ENCODE data around the gene MCC. TPM values are rescaled to one million over a fixed set of nuclear protein-coding genes. Genes with fewer than 3 reads are reported as not detected.

Gene MCC
- total and polyA plus RNA-seq, 9 donors: 29.8 to 262 (median 108) TPM

GRCh38 chr5:113151641-113152379, 336.4 kb downstream of the MCC start:
- intact Hi-C loops (cut with DNase I): loop anchor here in 2 of 4 donors (5.0 to 10.0 kb wide), 3 partner anchors 93 to 143 kb away; no protein-coding TSS in a partner anchor
- Histone ChIP-seq H3K4me3 (no peak overlapping the region), H3K27me3 (no peaks in the 10 kb centered on the region), H3K4me1 (ENCODE audit: insufficient read depth) (peaks cover 30% of the 10 kb centered on the region), H3K27ac (peak overlapping the region; percentile 59 to 93), H3K36me3 (no peaks in the 10 kb centered on the region), H3K9me3 (no peaks in the 10 kb centered on the region)
- 69 to 85% (median 83%) methylated on average over 8 of the region's 8 CpGs for WGBS, 3 donors
- TF ChIP-seq POLR2A (IDR thresholded peaks at IDR 0.05): no peak
- TF ChIP-seq CTCF (IDR thresholded peaks at IDR 0.05): no peak
- TF ChIP-seq EP300 (IDR thresholded peaks at IDR 0.05): no peak
- DNase-seq: no peak

- Histone ChIP-seq H3K36me3 (no peaks in the 10 kb centered on the region), H3K4me3 (no peak overlapping the region), H3K27ac (peak overlapping the region; percentile 23 to 93), H3K9me3 (no peaks in the 10 kb centered on the region), H3K4me1 (ENCODE audit: insufficient read depth) (peaks cover 30% of the 10 kb centered on the region), H3K27me3 (no peaks in the 10 kb centered on the region)
- TF ChIP-seq CTCF (IDR thresholded peaks at IDR 0.05) (no peak), POLR2A (IDR thresholded peaks at IDR 0.05) (no peak), EP300 (IDR thresholded peaks at IDR 0.05) (no peak)
- 54 to 66% (median 66%) methylated on average over 7 of the region's 7 CpGs for WGBS, 3 donors
- peak in 2 of 5 donors; percentile 22 to 40 for DNase-seq
- intact Hi-C loops (cut with DNase I): loop anchor here in 2 of 4 donors (5.0 to 10.0 kb wide), 3 partner anchors 94 to 144 kb away; no protein-coding TSS in a partner anchor
Measured at GRCh38 chr5:113150821-113151220, 337.4 kb downstream of the MCC start.

- H3K36me3 ChIP-seq: no peaks in the 10 kb centered on the region
- DNase-seq: no peak
- peaks cover 30% of the 10 kb centered on the region for H3K4me1 ChIP-seq (ENCODE audit: insufficient read depth)
- no peaks in the 10 kb centered on the region for H3K27me3 ChIP-seq
- no peaks in the 10 kb centered on the region for H3K9me3 ChIP-seq
- TF ChIP-seq CTCF (IDR thresholded peaks at IDR 0.05) (no peak), EP300 (IDR thresholded peaks at IDR 0.05) (no peak), POLR2A (IDR thresholded peaks at IDR 0.05) (no peak)
- intact Hi-C loops (cut with DNase I): loop anchor here in 2 of 4 donors (5.0 to 10.0 kb wide), 3 partner anchors 95 to 145 kb away; no protein-coding TSS in a partner anchor
- H3K4me3 ChIP-seq: no peak overlapping the region
- peak overlapping the region; percentile 48 to 93 for H3K27ac ChIP-seq
- whole genome bisulfite sequencing, 3 donors: 7 to 20% (median 7%) methylated on average over 2 of the region's 2 CpGs
Measured at GRCh38 chr5:113150221-113150620, 338.0 kb downstream of the MCC start.

- H3K27ac ChIP-seq: peak overlapping the region; percentile 7 to 93
- intact Hi-C loops (cut with DNase I): no loop called here
- DNase-seq: no peak
- H3K4me3 ChIP-seq: no peak overlapping the region
- 31 to 57% (median 34%) methylated on average over 7 of the region's 7 CpGs for WGBS, 3 donors
- peaks cover 22% of the 10 kb centered on the region for H3K4me1 ChIP-seq (ENCODE audit: insufficient read depth)
- H3K9me3 ChIP-seq: no peaks in the 10 kb centered on the region
- no peaks in the 10 kb centered on the region for H3K36me3 ChIP-seq
- no peaks in the 10 kb centered on the region for H3K27me3 ChIP-seq
- TF ChIP-seq CTCF (IDR thresholded peaks at IDR 0.05) (no peak), POLR2A (IDR thresholded peaks at IDR 0.05) (no peak), EP300 (IDR thresholded peaks at IDR 0.05) (no peak)
Measured at GRCh38 chr5:113147537-113147936, 340.7 kb downstream of the MCC start.

Data from ovary (tissue), 9 donors.